ENCODE data around the gene LHPP. TPM values are rescaled to one million over a fixed set of nuclear protein-coding genes. Genes with fewer than 3 reads are reported as not detected.

Gene LHPP
- total and polyA plus RNA-seq, 2 experiments from 2014 or later = 19.0 to 22.9 TPM

- H3K27ac ChIP-seq = no peak overlapping the region
- H3K9me2 ChIP-seq (ENCODE audit: insufficient read depth) = no peaks in the 10 kb centered on the region
- no peaks in the 10 kb centered on the region for H3K27me3 ChIP-seq (replicated peaks; ENCODE audit: insufficient read depth)
- H3F3A ChIP-seq (ENCODE audit: insufficient read depth) = no peaks in the 10 kb centered on the region
- H3K4me2 ChIP-seq (ENCODE audit: unreplicated experiment) = no peak overlapping the region
- no peaks in the 10 kb centered on the region for H3K36me3 ChIP-seq (ENCODE audit: low read depth)
- H3K79me2 ChIP-seq (ENCODE audit: insufficient read depth) = no peaks in the 10 kb centered on the region
- TF ChIP-seq EZH2phosphoT487 (IDR thresholded peaks at IDR 0.05; ENCODE audit: insufficient read depth, low read depth) (no peak), EZH2 (IDR thresholded peaks at IDR 0.05; ENCODE audit: insufficient read depth, poor library complexity, severe bottlenecking) (no peak)
- H3K4me1 ChIP-seq (ENCODE audit: insufficient read depth) = no peaks in the 10 kb centered on the region
- H2AFZ ChIP-seq = no peak overlapping the region
- DNase-seq = no peak
- in situ Hi-C loops (cut with MboI) = loop anchor here (10.0 kb wide), 1 partner anchor 181 kb away; no protein-coding TSS in a partner anchor
- WGBS, 2 experiments (ENCODE audit: low coverage in 1 of 2, low lambda C conversion rate in 2 of 2, missing lambda C conversion rate in 2 of 2) = 81 to 83% methylated on average over 10 of the region's 10 CpGs
- no peaks in the 10 kb centered on the region for H3K9me3 ChIP-seq (ENCODE audit: low read depth)
- no peak overlapping the region for H3K4me3 ChIP-seq
- no peak overlapping the region for H3K9ac ChIP-seq
- no peaks in the 10 kb centered on the region for H4K20me1 ChIP-seq (ENCODE audit: insufficient read depth)
Observed at GRCh38 chr10:124554085-124554858, 92.6 kb downstream of the LHPP start.

- Histone ChIP-seq H3K9ac (no peak overlapping the region), H3K36me3 (ENCODE audit: low read depth) (no peaks in the 10 kb centered on the region), H3K9me3 (ENCODE audit: low read depth) (no peaks in the 10 kb centered on the region), H3K27me3 (replicated peaks; ENCODE audit: insufficient read depth) (no peaks in the 10 kb centered on the region), H3K27ac (no peak overlapping the region), H2AFZ (no peak overlapping the region), H3K79me2 (ENCODE audit: insufficient read depth) (no peaks in the 10 kb centered on the region), H3K9me2 (ENCODE audit: insufficient read depth) (no peaks in the 10 kb centered on the region), H3K4me1 (ENCODE audit: insufficient read depth) (peaks cover 8% of the 10 kb centered on the region), H3K4me3 (no peak overlapping the region), H4K20me1 (ENCODE audit: insufficient read depth) (no peaks in the 10 kb centered on the region), H3K4me2 (ENCODE audit: unreplicated experiment) (no peak overlapping the region), H3F3A (ENCODE audit: insufficient read depth) (no peaks in the 10 kb centered on the region)
- TF ChIP-seq EZH2phosphoT487 (IDR thresholded peaks at IDR 0.05; ENCODE audit: insufficient read depth, low read depth) (no peak), EZH2 (IDR thresholded peaks at IDR 0.05; ENCODE audit: insufficient read depth, poor library complexity, severe bottlenecking) (no peak)
- 81 to 82% methylated on average over 10 of the region's 10 CpGs for WGBS, 2 experiments (ENCODE audit: low coverage in 1 of 2, low lambda C conversion rate in 2 of 2, missing lambda C conversion rate in 2 of 2)
- in situ Hi-C loops (cut with MboI) = loop anchor here (10.0 kb wide), 1 partner anchor 178 kb away; no protein-coding TSS in a partner anchor
- no peak for DNase-seq
Observed at GRCh38 chr10:124557167-124557566, 95.5 kb downstream of the LHPP start.

GRCh38 chr10:124557648-124558338 lies 96.2 kb downstream of the LHPP start:
- Histone ChIP-seq H3K9me3 (ENCODE audit: low read depth) (no peaks in the 10 kb centered on the region), H3K4me2 (ENCODE audit: unreplicated experiment) (no peak overlapping the region), H3K27me3 (replicated peaks; ENCODE audit: insufficient read depth) (no peaks in the 10 kb centered on the region), H3K36me3 (ENCODE audit: low read depth) (no peaks in the 10 kb centered on the region), H3K4me1 (ENCODE audit: insufficient read depth) (peaks cover 8% of the 10 kb centered on the region), H2AFZ (no peak overlapping the region), H4K20me1 (ENCODE audit: insufficient read depth) (no peaks in the 10 kb centered on the region), H3K79me2 (ENCODE audit: insufficient read depth) (no peaks in the 10 kb centered on the region), H3K27ac (no peak overlapping the region), H3K9me2 (ENCODE audit: insufficient read depth) (no peaks in the 10 kb centered on the region), H3K9ac (no peak overlapping the region), H3F3A (ENCODE audit: insufficient read depth) (no peaks in the 10 kb centered on the region), H3K4me3 (no peak overlapping the region)
- in situ Hi-C loops (cut with MboI) = loop anchor here (10.0 kb wide), 1 partner anchor 177 kb away; no protein-coding TSS in a partner anchor
- TF ChIP-seq EZH2phosphoT487 (IDR thresholded peaks at IDR 0.05; ENCODE audit: insufficient read depth, low read depth) (no peak), EZH2 (IDR thresholded peaks at IDR 0.05; ENCODE audit: insufficient read depth, poor library complexity, severe bottlenecking) (no peak)
- no peak for DNase-seq
- WGBS, 2 experiments (ENCODE audit: low coverage in 1 of 2, low lambda C conversion rate in 2 of 2, missing lambda C conversion rate in 2 of 2) = 83 to 86% methylated on average over 16 of the region's 16 CpGs

GRCh38 chr10:124558339-124559321 lies 97.0 kb downstream of the LHPP start:
- Histone ChIP-seq H4K20me1 (ENCODE audit: insufficient read depth) (no peaks in the 10 kb centered on the region), H3K79me2 (ENCODE audit: insufficient read depth) (no peaks in the 10 kb centered on the region), H3K36me3 (ENCODE audit: low read depth) (no peaks in the 10 kb centered on the region), H3K9me2 (ENCODE audit: insufficient read depth) (no peaks in the 10 kb centered on the region), H3K9ac (no peak overlapping the region), H3K27me3 (replicated peaks; ENCODE audit: insufficient read depth) (no peaks in the 10 kb centered on the region), H3K27ac (no peak overlapping the region), H3K4me3 (no peak overlapping the region), H3K4me2 (ENCODE audit: unreplicated experiment) (no peak overlapping the region), H3K4me1 (ENCODE audit: insufficient read depth) (peaks cover 8% of the 10 kb centered on the region), H3F3A (ENCODE audit: insufficient read depth) (no peaks in the 10 kb centered on the region), H3K9me3 (ENCODE audit: low read depth) (no peaks in the 10 kb centered on the region), H2AFZ (no peak overlapping the region)
- no peak for TF ChIP-seq EZH2phosphoT487 (IDR thresholded peaks at IDR 0.05; ENCODE audit: insufficient read depth, low read depth)
- no peak for TF ChIP-seq EZH2 (IDR thresholded peaks at IDR 0.05; ENCODE audit: insufficient read depth, poor library complexity, severe bottlenecking)
- in situ Hi-C loops (cut with MboI) = loop anchor here (10.0 kb wide), 1 partner anchor 176 kb away; no protein-coding TSS in a partner anchor
- DNase-seq = peak; percentile 48
- WGBS, 2 experiments (ENCODE audit: low coverage in 1 of 2, low lambda C conversion rate in 2 of 2, missing lambda C conversion rate in 2 of 2) = 91% methylated on average over 21 to 23 of the region's 23 CpGs

Measured in GM23248 (cell line).